ENCODE data around the gene ST8SIA4. TPM values are rescaled to one million over a fixed set of nuclear protein-coding genes. Genes with fewer than 3 reads are reported as not detected.

The ST8SIA4 gene
- total RNA-seq, 1 donor from 2014 or later: 3.9 TPM

DNA sequence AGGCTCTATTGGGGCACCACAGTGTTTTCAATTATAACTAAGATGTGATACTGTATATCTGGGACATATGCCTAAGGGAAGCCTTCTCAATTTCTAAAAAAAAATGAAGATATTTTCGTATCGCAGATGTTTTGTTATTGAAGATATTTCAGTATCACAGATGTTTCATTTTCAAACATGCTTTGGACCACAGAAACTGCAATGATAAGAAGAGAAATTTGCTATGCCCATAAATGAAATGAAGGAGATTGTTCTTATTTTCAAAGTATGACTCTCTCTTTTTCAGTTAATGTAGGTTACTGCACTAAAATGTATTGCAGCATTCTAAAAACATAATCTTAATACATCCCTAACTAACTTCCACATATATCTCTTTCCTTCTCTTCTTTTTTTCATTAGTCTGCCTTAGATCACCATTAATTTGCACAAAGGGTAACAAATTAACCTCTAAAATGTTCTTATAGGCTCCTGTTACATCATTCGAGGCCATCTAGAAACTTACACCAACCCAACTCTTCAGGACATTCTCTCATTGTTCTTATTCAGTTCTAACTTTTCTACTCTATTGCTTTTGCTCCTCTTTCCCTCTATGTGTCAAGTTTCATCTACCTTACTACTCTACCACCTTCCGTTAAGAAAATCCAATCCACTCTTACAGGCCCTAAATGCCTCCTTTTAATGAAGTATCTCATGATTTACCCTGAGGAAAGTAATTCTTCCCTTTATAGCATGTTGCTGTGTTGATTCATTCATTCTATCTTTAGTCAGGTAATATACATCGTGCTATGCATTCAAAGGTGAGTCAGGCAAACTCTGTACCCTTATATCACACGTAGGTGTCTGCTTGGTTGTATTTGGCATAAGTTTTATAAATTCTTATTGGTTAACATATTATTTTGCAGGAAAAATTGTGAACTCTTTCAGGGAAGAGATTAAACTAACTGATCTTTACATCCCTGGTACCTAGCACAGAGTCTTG is 70.5 kb downstream of the ST8SIA4 start:
- DNase-seq (ENCODE audit: extremely low read depth, low read depth, low spot score): no peak

DNA sequence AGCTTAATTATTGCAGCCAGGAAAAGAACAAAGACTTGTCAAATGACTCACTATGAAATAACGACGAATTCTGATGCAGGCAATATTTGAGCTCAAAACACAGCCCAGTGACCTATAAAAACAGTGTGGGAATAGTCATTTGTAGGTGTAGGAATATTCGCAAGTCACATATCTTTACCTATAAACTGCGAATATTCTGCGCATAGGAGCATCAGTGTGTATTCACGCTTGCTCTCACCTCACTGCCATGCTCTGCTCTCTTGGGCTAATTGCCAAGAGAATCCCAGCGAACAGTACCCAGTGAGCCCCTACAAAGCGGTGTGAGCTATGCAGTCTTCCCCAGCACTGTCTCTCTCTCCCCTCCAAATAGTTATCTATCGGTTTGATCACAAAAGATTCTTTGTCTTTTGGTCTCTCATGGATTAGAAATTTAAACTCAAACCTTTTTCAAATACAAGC is 74.2 kb downstream of the ST8SIA4 start:
- no peak for DNase-seq (ENCODE audit: extremely low read depth, low read depth, low spot score)

GRCh38 chr5:100828071-100828897 is 74.8 kb downstream of the ST8SIA4 start:
- DNase-seq (ENCODE audit: extremely low read depth, low read depth, low spot score): no peak

DNA sequence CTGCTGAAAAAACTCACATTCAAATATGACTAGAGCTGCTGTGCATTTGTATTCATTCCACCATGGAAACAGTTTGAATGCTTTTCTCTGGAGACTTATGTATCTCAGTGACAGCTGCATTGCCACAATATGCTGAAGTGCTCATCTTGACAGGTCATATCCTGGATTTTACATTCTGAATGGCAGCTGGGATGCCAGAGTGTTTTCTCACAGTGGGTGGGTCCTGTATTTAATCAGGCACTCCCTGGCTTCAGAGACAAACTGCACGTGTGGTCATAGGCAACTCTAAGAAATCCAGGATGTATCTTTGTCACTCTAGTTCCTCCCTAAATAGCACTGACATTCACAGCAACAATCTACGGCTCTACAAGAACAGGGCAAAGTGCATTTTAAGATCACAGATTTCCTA is 75.6 kb downstream of the ST8SIA4 start:
- DNase-seq (ENCODE audit: extremely low read depth, low read depth, low spot score): no peak

DNA sequence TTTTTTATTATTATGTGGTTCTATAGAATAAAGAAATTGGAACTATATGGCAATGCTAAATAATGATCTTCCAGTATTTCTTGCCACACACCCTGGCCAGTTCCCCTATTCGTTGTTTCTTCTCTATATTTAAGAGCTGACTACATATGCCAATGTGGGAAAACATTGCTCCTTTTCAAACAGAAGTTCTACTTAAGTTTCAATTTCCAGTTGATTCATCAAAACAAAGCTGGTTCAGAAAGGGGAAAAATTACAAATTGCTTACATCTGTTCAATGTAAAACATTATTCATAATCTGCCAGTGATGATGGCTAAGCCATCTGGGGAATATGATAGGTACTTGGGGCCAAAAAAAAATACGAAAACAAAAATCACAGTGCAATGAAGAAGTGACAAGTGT is 76.9 kb downstream of the ST8SIA4 start:
- no peak for DNase-seq (ENCODE audit: extremely low read depth, low read depth, low spot score)

- DNase-seq (ENCODE audit: extremely low read depth, low read depth, low spot score): no peak
Measured at GRCh38 chr5:100824635-100825034, 78.4 kb downstream of the ST8SIA4 start.

DNA sequence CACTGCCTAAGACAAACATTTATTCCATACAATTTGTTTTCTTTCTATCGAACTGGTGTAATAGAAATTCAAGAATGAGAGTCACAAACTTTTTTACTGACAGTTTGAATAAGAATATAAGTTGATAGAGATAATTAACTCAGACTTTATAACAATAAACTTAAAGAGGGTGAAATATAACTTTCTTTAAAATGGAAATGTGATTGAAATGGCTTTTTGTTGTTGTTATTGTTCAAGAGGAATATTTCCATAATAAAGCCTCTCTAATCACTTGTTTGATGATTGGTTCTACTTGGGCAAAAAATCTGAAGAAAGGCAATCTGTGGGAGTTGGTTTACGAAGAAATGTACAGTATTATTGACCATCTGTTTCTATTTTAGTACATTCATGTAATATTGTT is 79.3 kb downstream of the ST8SIA4 start:
- DNase-seq (ENCODE audit: extremely low read depth, low read depth, low spot score): no peak

DNA sequence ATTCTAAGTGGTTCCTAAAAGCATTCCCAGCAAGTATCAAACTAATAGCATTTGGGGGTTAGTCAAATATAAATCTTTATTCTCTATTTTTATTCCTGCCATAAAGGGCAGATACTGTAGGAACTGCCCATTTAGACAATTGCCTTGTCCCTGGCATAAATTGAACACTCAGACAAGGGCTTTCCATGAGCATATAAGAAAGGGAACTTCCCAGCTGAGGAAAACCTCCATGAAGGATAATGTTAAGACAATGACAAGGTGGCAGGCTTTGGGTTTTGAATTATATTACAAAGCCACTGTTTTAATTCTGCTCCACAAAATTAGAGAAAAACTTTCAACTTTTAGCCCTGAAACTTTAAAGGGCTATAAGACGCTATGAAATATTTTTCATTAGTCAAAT is 81.3 kb downstream of the ST8SIA4 start:
- no peak for DNase-seq (ENCODE audit: extremely low read depth, low read depth, low spot score)

DNA sequence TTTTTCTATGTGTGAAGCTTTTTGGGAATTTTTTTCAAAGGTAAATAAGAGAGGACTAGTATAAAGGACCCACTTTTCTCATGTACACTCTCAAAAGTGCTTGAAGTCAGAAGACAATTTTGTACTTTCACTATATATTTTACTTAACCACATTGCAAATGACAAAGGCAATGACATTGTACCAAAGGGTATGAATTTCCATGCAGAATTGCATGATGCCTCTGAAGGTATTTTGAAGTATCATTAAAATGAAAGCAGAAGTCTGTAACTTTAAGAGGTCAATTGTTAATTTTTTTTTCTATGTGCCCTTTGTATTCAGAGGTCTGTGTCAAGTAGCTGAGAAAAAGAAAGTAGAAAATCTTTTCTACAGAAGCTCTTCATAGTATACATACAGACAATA is 84.7 kb downstream of the ST8SIA4 start:
- no peak for DNase-seq (ENCODE audit: extremely low read depth, low read depth, low spot score)

- no peak for DNase-seq (ENCODE audit: extremely low read depth, low read depth, low spot score)
Measured at GRCh38 chr5:100803397-100803796, 99.7 kb downstream of the ST8SIA4 start.

- no peak for DNase-seq (ENCODE audit: extremely low read depth, low read depth, low spot score)
Measured at GRCh38 chr5:100802208-100802607, 100.9 kb downstream of the ST8SIA4 start.

DNA sequence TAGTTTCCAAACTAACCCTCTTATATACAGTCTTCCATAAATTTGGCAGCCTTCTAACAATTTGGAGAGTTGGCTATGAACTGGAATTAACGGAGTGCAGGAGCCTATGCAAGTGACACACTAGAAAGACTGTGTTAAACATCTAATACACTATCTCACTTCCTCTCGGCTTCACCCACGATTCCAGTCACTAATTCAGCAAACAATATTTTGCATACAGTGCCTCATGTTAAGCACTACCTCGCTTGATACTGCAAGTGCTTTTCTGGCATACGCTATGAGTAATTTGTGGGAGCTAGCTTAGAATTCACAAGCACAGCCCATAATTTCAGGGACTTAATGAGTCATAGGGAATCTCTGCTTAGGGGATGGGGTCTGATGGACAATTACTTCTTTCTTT is 102.5 kb downstream of the ST8SIA4 start:
- DNase-seq (ENCODE audit: extremely low read depth, low read depth, low spot score): no peak

DNA sequence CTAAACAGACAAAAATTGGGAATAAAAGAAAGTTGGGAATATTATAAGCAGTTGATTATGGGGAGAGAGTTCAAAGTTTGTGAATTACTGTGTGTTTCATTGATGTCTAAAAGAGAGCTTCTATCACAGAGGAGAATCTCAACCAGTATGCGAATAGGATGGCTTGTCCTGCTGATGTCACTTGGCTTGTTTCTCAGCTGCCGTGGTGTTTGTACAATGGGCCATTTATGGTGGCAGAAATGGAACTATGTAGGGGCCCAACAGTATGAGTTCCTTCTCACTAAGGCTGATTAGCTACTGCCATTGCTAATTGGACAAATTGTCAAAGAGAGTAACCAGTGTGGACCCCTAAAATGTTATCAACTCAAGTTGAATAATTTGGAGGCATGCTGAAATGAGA is 103.9 kb downstream of the ST8SIA4 start:
- no peak for DNase-seq (ENCODE audit: extremely low read depth, low read depth, low spot score)

DNA sequence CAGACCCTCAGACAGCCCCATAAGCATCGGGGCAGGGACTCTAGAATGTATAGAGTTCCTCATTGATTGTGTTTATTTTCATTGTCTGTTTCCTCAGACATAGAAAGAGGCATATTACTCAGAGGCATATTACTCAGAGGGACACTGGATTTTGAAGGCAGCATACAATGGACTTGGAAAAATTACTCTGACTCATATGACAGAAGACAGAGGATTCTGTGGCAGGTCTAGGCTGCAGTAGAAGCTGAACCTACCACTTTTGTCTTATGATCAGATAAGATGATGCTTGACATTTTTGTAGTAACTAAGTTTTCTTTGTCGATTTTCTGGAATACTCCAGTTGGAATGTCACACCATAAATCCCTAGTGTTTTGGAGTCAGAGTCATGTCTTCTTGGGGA is 105.2 kb downstream of the ST8SIA4 start:
- DNase-seq (ENCODE audit: extremely low read depth, low read depth, low spot score): peak; percentile 47

GRCh38 chr5:100796851-100797250 is 106.2 kb downstream of the ST8SIA4 start:
- no peak for DNase-seq (ENCODE audit: extremely low read depth, low read depth, low spot score)

DNA sequence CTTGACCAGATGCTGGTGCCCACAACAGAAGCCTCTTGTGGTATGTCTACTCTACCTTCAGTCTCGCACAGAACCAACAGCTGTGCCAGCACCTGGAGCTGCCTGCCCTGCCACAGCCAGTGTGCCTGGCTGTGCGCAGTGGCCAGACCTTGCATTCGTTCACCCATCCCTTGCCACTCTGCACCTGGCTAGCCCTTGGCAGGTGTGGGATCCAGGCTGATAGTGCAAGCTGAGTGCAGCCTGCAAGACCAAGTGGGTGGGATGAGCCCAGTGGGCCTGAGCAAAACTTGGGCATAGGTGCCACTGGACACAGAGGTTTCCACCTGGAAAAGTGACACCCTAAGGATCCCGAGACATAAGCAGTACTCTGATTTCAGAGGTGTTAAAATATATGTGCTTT is 108.2 kb downstream of the ST8SIA4 start:
- DNase-seq (ENCODE audit: extremely low read depth, low read depth, low spot score): no peak

DNA sequence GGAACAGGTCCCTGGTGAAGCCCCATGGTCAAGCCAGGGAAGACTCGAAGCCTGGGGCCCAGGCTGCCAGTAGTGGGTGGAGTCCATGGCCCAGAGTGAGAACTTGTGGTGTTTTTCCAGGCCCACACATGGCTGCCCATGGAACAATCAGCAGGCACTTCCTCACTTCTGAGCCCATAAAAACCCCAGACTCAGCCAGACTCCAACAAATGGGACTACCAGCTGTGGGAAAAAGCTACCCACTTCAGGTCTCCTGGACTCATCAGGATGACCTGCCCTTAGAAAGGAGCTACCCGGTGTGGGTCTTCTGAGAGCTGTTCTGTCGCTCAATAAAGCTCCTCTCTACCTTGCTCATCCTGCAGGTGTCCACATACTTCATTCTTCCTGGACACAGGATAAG is 108.9 kb downstream of the ST8SIA4 start:
- DNase-seq (ENCODE audit: extremely low read depth, low read depth, low spot score): no peak

- no peak for DNase-seq (ENCODE audit: extremely low read depth, low read depth, low spot score)
Measured at GRCh38 chr5:100792781-100793180, 110.3 kb downstream of the ST8SIA4 start.

DNA sequence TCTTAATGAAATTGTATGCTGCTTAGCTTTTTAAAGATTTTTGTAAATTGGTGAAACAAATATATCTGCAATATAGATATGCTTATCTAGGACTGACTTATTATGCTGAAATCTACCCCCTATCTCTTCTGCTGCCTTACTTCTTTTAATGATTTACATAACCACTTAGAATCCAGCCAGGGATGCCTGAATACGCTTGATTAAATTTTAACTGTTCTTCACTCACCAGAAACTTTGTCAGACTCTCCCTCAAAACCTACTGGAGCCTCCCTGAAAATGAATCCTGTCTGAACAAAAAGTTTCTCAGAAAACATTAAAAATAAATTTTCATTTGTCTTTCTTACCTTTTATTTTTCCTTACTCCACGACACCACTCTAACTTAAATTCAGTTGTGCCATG is 111.7 kb downstream of the ST8SIA4 start:
- no peak for DNase-seq (ENCODE audit: extremely low read depth, low read depth, low spot score)

DNA sequence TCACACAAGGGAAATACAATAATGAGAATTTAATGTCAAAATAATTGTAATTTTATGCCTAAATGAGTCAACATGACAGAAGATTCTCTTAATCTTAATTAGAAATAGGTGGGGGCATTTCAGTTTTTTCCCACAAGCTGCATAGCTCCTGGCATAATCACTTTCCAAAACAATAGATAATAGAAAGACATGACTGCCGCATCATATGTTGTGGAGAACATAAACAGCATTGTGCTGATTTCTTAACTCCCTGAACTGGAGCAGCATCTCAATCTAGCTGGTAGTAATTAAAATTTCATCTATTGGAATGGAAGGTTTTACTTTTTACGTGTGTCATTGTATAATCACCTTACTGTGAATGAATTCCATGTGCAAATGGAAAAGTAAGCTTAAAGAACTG is 112.1 kb downstream of the ST8SIA4 start:
- no peak for DNase-seq (ENCODE audit: extremely low read depth, low read depth, low spot score)

DNA sequence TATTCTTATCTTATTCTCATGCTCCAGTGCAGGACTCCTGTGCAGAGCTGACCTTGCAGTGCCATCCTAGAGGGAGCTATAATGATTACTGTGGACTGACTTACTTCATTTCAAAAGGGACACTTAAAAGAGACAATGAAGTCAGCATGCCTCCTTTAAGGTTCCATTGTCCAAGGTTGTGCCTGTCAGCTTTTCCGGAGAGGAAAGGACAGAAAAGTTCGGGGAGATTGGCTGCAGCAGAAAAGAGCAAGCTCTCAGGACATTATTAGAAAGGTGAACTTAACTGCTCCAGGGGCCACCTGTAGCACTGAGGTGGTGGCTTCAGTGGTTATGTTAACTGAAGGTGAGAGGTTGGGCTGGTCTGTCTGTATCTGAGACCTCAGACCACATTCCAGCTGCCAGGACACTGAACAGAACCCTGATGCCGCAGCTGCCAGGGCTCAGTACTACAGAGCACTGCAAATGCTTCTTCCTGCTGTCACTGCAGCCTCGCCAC is 112.9 kb downstream of the ST8SIA4 start:
- no peak for DNase-seq (ENCODE audit: extremely low read depth, low read depth, low spot score)

All from glomerular endothelial cell (primary cell).